ENCODE data around the gene TTC34. TPM values are rescaled to one million over a fixed set of nuclear protein-coding genes. Genes with fewer than 3 reads are reported as not detected.

The TTC34 gene
- total RNA-seq, 1 experiment from 2014 or later: 0.61 TPM

DNA sequence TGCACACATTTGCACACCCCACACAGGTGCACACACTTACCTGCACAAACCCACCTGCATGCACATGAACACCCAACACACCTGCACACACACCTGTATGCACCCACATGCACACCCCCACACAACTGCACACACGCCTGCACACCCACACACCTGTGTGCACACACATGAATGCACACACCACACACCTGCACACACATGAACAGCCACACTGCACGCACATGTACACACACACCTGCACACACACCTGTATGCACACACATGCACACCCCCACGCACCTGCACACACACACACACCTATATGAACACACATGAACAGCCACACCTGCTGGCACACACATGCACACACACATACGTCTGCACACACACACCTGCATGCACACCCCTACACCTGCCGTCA, 17.9 kb upstream of the TTC34 start:
- DNase-seq (ENCODE audit: low spot score) (no peak), ATAC-seq (no peak)
- H3K4me3 Mint-ChIP-seq: no peak overlapping the region
- peaks cover 13% of the 10 kb centered on the region for H3K27me3 Mint-ChIP-seq (ENCODE audit: low read depth)
- CTCF ChIA-PET: no interaction called here
- H3K4me1 Mint-ChIP-seq: no peaks in the 10 kb centered on the region
- peaks cover 32% of the 10 kb centered on the region for H3K36me3 Mint-ChIP-seq
- TF ChIP-seq NFYB (CRISPR knock-in tag; conservative IDR thresholded peaks at IDR 0.05; ENCODE audit: low read depth) (no peak), PRRX2 (CRISPR knock-in tag; IDR thresholded peaks at IDR 0.05) (no peak)
- TF ChIP-seq, protein P1, sequence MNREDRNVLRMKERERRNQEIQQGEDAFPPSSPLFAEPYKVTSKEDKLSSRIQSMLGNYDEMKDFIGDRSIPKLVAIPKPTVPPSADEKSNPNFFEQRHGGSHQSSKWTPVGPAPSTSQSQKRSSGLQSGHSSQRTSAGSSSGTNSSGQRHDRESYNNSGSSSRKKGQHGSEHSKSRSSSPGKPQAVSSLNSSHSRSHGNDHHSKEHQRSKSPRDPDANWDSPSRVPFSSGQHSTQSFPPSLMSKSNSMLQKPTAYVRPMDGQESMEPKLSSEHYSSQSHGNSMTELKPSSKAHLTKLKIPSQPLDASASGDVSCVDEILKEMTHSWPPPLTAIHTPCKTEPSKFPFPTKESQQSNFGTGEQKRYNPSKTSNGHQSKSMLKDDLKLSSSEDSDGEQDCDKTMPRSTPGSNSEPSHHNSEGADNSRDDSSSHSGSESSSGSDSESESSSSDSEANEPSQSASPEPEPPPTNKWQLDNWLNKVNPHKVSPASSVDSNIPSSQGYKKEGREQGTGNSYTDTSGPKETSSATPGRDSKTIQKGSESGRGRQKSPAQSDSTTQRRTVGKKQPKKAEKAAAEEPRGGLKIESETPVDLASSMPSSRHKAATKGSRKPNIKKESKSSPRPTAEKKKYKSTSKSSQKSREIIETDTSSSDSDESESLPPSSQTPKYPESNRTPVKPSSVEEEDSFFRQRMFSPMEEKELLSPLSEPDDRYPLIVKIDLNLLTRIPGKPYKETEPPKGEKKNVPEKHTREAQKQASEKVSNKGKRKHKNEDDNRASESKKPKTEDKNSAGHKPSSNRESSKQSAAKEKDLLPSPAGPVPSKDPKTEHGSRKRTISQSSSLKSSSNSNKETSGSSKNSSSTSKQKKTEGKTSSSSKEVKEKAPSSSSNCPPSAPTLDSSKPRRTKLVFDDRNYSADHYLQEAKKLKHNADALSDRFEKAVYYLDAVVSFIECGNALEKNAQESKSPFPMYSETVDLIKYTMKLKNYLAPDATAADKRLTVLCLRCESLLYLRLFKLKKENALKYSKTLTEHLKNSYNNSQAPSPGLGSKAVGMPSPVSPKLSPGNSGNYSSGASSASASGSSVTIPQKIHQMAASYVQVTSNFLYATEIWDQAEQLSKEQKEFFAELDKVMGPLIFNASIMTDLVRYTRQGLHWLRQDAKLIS (CRISPR knock-in tag; IDR thresholded peaks at IDR 0.05; ENCODE audit: borderline replicate concordance): no peak
- H3K27ac Mint-ChIP-seq: no peak overlapping the region
- POLR2A ChIA-PET: no interaction called here
- H3K9me3 Mint-ChIP-seq: peaks cover 47% of the 10 kb centered on the region

DNA sequence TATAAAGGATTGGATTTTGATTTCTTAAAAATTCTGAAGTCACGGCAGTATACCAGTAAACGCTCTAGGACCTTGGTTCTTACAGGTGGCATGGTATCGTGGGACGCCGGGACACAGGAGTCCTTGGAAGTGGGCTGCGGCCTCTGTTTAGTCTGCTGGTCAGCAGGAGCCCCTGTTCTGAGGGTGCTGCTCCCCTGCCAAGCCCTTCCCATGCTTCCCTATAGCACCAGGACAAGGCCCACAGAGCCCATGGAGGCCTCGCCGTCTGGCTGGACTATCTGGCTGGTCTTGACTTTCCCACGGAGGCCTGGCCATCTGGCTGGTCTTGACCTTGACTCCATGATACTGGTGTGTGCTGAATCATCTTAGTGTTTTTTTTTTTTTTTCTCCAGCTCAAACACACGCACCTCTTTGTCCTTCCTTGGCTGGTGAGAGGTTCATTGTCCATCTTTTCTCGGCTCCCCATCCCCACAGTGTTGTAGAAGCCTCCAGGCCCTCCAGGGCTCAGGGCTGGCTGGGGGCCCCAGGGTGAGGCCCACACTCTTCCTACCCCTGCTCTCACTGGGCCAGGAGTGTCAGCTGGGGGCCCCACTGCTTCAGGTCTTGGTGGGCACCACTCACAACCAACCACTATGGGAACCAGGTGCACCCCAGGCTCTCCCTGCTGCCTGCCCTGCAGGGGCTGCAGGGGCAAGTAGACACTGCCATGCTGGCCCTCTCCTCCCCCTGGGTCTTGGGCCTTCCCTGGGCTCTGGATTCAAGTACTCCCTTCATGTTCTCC, 16.5 kb upstream of the TTC34 start:
- Mint-ChIP-seq H3K27ac (no peak overlapping the region), H3K4me1 (no peaks in the 10 kb centered on the region), H3K9me3 (peaks cover 44% of the 10 kb centered on the region), H3K36me3 (peaks cover 30% of the 10 kb centered on the region), H3K27me3 (ENCODE audit: low read depth) (peaks cover 6% of the 10 kb centered on the region), H3K4me3 (no peak overlapping the region)
- no peak for TF ChIP-seq ZNF219 (CRISPR knock-in tag; IDR thresholded peaks at IDR 0.05; ENCODE audit: borderline replicate concordance)
- no peak for TF ChIP-seq OVOL2 (CRISPR knock-in tag; IDR thresholded peaks at IDR 0.05; ENCODE audit: borderline replicate concordance)
- no peak for TF ChIP-seq ZNF671 (CRISPR knock-in tag; IDR thresholded peaks at IDR 0.05)
- TF ChIP-seq HMGA2 (CRISPR knock-in tag; IDR thresholded peaks at IDR 0.05): no peak
- TF ChIP-seq, protein P2, sequence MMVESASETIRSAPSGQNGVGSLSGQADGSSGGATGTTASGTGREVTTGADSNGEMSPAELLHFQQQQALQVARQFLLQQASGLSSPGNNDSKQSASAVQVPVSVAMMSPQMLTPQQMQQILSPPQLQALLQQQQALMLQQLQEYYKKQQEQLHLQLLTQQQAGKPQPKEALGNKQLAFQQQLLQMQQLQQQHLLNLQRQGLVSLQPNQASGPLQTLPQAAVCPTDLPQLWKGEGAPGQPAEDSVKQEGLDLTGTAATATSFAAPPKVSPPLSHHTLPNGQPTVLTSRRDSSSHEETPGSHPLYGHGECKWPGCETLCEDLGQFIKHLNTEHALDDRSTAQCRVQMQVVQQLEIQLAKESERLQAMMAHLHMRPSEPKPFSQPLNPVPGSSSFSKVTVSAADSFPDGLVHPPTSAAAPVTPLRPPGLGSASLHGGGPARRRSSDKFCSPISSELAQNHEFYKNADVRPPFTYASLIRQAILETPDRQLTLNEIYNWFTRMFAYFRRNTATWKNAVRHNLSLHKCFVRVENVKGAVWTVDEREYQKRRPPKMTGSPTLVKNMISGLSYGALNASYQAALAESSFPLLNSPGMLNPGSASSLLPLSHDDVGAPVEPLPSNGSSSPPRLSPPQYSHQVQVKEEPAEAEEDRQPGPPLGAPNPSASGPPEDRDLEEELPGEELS (CRISPR knock-in tag; IDR thresholded peaks at IDR 0.05): no peak
- no peak for TF ChIP-seq MYBL2 (CRISPR knock-in tag; IDR thresholded peaks at IDR 0.05)
- TF ChIP-seq, protein P3, sequence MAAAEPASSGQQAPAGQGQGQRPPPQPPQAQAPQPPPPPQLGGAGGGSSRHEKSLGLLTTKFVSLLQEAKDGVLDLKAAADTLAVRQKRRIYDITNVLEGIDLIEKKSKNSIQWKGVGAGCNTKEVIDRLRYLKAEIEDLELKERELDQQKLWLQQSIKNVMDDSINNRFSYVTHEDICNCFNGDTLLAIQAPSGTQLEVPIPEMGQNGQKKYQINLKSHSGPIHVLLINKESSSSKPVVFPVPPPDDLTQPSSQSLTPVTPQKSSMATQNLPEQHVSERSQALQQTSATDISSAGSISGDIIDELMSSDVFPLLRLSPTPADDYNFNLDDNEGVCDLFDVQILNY (CRISPR knock-in tag; IDR thresholded peaks at IDR 0.05): no peak
- TF ChIP-seq, protein P4, sequence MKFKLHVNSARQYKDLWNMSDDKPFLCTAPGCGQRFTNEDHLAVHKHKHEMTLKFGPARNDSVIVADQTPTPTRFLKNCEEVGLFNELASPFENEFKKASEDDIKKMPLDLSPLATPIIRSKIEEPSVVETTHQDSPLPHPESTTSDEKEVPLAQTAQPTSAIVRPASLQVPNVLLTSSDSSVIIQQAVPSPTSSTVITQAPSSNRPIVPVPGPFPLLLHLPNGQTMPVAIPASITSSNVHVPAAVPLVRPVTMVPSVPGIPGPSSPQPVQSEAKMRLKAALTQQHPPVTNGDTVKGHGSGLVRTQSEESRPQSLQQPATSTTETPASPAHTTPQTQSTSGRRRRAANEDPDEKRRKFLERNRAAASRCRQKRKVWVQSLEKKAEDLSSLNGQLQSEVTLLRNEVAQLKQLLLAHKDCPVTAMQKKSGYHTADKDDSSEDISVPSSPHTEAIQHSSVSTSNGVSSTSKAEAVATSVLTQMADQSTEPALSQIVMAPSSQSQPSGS (CRISPR knock-in tag; IDR thresholded peaks at IDR 0.05; ENCODE audit: borderline replicate concordance, low read depth): no peak
- no peak for TF ChIP-seq TCF7 (CRISPR knock-in tag; IDR thresholded peaks at IDR 0.05; ENCODE audit: low read depth)
- TF ChIP-seq JUN (CRISPR knock-in tag; IDR thresholded peaks at IDR 0.05): no peak
- no peak for TF ChIP-seq CBFB (CRISPR knock-in tag; IDR thresholded peaks at IDR 0.05; ENCODE audit: low read depth)
- TF ChIP-seq CREM (CRISPR knock-in tag; IDR thresholded peaks at IDR 0.05): no peak
- no peak for TF ChIP-seq NR1H2 (CRISPR knock-in tag; IDR thresholded peaks at IDR 0.05)
- TF ChIP-seq ZNF317 (CRISPR knock-in tag; IDR thresholded peaks at IDR 0.05; ENCODE audit: borderline replicate concordance, low read depth): no peak
- TF ChIP-seq, protein P5, sequence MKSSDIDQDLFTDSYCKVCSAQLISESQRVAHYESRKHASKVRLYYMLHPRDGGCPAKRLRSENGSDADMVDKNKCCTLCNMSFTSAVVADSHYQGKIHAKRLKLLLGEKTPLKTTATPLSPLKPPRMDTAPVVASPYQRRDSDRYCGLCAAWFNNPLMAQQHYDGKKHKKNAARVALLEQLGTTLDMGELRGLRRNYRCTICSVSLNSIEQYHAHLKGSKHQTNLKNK (CRISPR knock-in tag; IDR thresholded peaks at IDR 0.05): no peak
- no peak for DNase-seq (ENCODE audit: low spot score)
- POLR2A ChIA-PET: no interaction called here
- CTCF ChIA-PET: no interaction called here
- ATAC-seq: no peak
